Kidney (tissue), 14 donors: ENCODE data around the gene PFKFB2. TPM values are rescaled to one million over a fixed set of nuclear protein-coding genes. Genes with fewer than 3 reads are reported as not detected.

Source experiments
- DNase-seq, 5 donors: peaks; one replicate each; pipeline ENCODE4 v3.0.0-alpha.2; 2013 to 2020
- FAIRE-seq: peaks from 2 replicates; lab custom pipeline; 2012; peaks lifted over from hg19 to GRCh38; lab: Jason Lieb, UNC
- H3K27ac ChIP-seq, 2 donors: one replicate each; pipeline ENCODE4 v1.7.0; 2013; ENCODE audit warnings: low read depth in 2 of 2, low read length in 2 of 2, inconsistent platforms in 1 of 2
- H3K27me3 ChIP-seq: one replicate; pipeline ENCODE4 v1.7.1; 2013; ENCODE audit warnings: low read length, inconsistent platforms; ENCODE audit not compliant: control insufficient read depth, insufficient read depth
- H3K36me3 ChIP-seq, 3 donors: one replicate each; pipeline versions ENCODE4 v1.7.0 to v1.7.1; 2013; ENCODE audit warnings: low read length in 3 of 3, control low read depth in 1 of 3, inconsistent platforms in 1 of 3; ENCODE audit not compliant: insufficient read depth in 3 of 3, control insufficient read depth in 2 of 3
- H3K4me1 ChIP-seq, 3 donors: one replicate each; pipeline versions ENCODE4 v1.7.0 to v1.7.1; 2013; ENCODE audit warnings: low read length in 3 of 3, inconsistent platforms in 1 of 3, low read depth in 1 of 3; ENCODE audit not compliant: control insufficient read depth in 2 of 3, insufficient read depth in 2 of 3
- H3K4me3 ChIP-seq, 3 donors: one replicate each; pipeline versions ENCODE4 v1.7.0 to v1.8.1; 2013; ENCODE audit warnings: low read length in 3 of 3, control low read depth in 1 of 3, inconsistent platforms in 1 of 3
- H3K9ac ChIP-seq, 3 donors: one replicate each; pipeline versions ENCODE4 v1.7.0 to v1.7.1; 2013; ENCODE audit warnings: low read length in 3 of 3, control low read depth in 1 of 3, inconsistent platforms in 1 of 3
- H3K9me3 ChIP-seq, 3 donors: one replicate each; pipeline versions ENCODE4 v1.7.0 to v1.7.1; 2013; ENCODE audit warnings: low read length in 3 of 3, control low read depth in 1 of 3, inconsistent platforms in 1 of 3; ENCODE audit not compliant: control insufficient read depth in 2 of 3, insufficient read depth in 1 of 3
- CTCF ChIP-seq: IDR thresholded peaks from 3 replicates; pipeline ENCODE4 v1.5.1; 2012; ENCODE audit warnings: mild to moderate bottlenecking, moderate library complexity, borderline replicate concordance; ENCODE audit not compliant: insufficient read depth; ENCODE audit errors: extremely low read depth
- intact Hi-C: fragments of 100-400 bp; cut with DNase I; formaldehyde crosslinking; loops from one replicate; pipeline ENCODE4 v1.11.1; 2022
- polyA plus RNA-seq: library from polyadenylated mRNA; stranded (reverse); fragments of 350-450 nt; fragmentation: Illumina TruSeq; extraction: RNeasy Lipid Tissue Mini Kit (QIAGEN cat#74804); gene quantifications from one replicate; pipeline ENCODE4 v1.2.3, GENCODE V29; 2014; ENCODE audit warnings: low read depth, low replicate concordance; ENCODE audit not compliant: insufficient read depth
- total RNA-seq: library from RNA; stranded (reverse); fragmentation: NEBNext Ultra II Directional; extraction: Animal tissue kit (Norgen Biotek cat#: 25700); gene quantifications from one replicate; pipeline ENCODE4 v1.2.1, GENCODE V29; 2021
- donor health status: control.
- donor health status: control.
- donor health status: control.
- donor health status: control.
- donor health status: control.
- donor health status: DM: yes; HTN: yes; CAD: no.
- donor health status: Normal renal cell carcinoma (clear cell type).

Gene PFKFB2
- total and polyA plus RNA-seq, 2 donors from 2014 or later, result 20.6 to 21.7 TPM

GRCh38 chr1:207027921-207028320 lies 25.2 kb upstream of the PFKFB2 start:
- Histone ChIP-seq H3K4me1 (peaks cover 15 to 53% (median 40%) of the 10 kb centered on the region in 3 donors), H3K4me3 (peak overlapping the region in 1 of 3 donors; percentile 23), H3K9me3 (no peaks in the 10 kb centered on the region), H3K36me3 (no peaks in the 10 kb centered on the region), H3K27me3 (no peaks in the 10 kb centered on the region), H3K27ac (peak overlapping the region; percentile 61 to 65), H3K9ac (peak overlapping the region in 1 of 3 donors; percentile 4)
- no peak for FAIRE-seq
- DNase-seq, result no peak
- TF ChIP-seq CTCF, result no peak
- intact Hi-C loops, result no loop called here

- no peaks in the 10 kb centered on the region for H3K9me3 ChIP-seq
- no peaks in the 10 kb centered on the region for H3K36me3 ChIP-seq
- no peak overlapping the region for H3K4me3 ChIP-seq
Measured at GRCh38 chr1:207028884-207029650, 24.0 kb upstream of the PFKFB2 start.

GRCh38 chr1:207029701-207030521 lies 23.2 kb upstream of the PFKFB2 start:
- peaks cover 15 to 37% (median 29%) of the 10 kb centered on the region in 3 donors for H3K4me1 ChIP-seq
- intact Hi-C loops, result no loop called here
- H3K36me3 ChIP-seq, result no peaks in the 10 kb centered on the region
- DNase-seq (no peak), FAIRE-seq (no peak)
- H3K9ac ChIP-seq, result peak overlapping the region in 1 of 3 donors; percentile 69
- no peak for TF ChIP-seq CTCF
- no peaks in the 10 kb centered on the region for H3K9me3 ChIP-seq
- no peaks in the 10 kb centered on the region for H3K27me3 ChIP-seq
- H3K4me3 ChIP-seq, result peak overlapping the region; percentile 13 to 57 (median 17)
- peak overlapping the region; percentile 68 to 70 for H3K27ac ChIP-seq

More at GRCh38 chr1:207028884-207029650, 24.0 kb upstream of the PFKFB2 start:
- no peaks in the 10 kb centered on the region for H3K27me3 ChIP-seq
- H3K9ac ChIP-seq, result no peak overlapping the region
- TF ChIP-seq CTCF, result no peak
- DNase-seq (no peak), FAIRE-seq (no peak)
- peaks cover 15 to 44% (median 36%) of the 10 kb centered on the region in 3 donors for H3K4me1 ChIP-seq
- intact Hi-C loops, result no loop called here
- H3K27ac ChIP-seq, result no peak overlapping the region
